ENCODE data around the gene LCE2A.
"Not testable (repeated sequence)": the region's sequence is repeated elsewhere in the genome, so short reads cannot be mapped to it uniquely, and the experiment has no call there.

LCE2A gene

GRCh38 chr1:152697701-152698600 lies at the start of gene LCE2A:
Gene LCE2A (plus strand): TSS chr1:152698345. CDS start chr1:152698902, 557 bp downstream.
- no peak for DNase-seq

GRCh38 chr1:152654110-152654509 lies 44.0 kb upstream of the LCE2A start:
- DNase-seq, result peak; percentile 17 to 46

DNA sequence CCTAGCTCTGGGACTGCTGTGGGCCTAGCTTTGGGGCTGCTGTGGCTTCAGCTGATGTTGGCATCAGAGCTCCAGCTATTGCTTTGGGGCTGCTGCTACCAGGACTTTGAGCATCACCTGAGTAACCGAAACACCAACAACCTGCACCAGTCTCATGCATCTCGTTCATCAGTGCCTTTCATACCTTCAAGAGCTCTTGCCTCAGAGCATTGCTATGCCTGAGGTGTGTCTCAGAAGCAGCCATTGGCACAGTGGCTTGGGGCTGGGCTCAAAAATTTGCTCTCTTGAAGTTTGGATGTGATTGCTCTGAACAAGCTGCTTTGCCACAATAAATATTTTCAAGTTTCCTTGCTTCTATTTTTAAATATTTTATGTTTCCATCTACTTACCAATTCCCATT lies 41.7 kb upstream of the LCE2A start:
- no peak for DNase-seq

GRCh38 chr1:152657677-152658076 lies 40.5 kb upstream of the LCE2A start:
- DNase-seq, result no peak

GRCh38 chr1:152658649-152659048 lies 39.5 kb upstream of the LCE2A start:
- no peak for DNase-seq

GRCh38 chr1:152663098-152663497 lies 35.0 kb upstream of the LCE2A start, which contains the start of gene LCE2D:
Gene LCE2D (plus strand): TSS chr1:152663380. CDS start chr1:152664106, 726 bp downstream.
- DNase-seq, result no peak

DNA sequence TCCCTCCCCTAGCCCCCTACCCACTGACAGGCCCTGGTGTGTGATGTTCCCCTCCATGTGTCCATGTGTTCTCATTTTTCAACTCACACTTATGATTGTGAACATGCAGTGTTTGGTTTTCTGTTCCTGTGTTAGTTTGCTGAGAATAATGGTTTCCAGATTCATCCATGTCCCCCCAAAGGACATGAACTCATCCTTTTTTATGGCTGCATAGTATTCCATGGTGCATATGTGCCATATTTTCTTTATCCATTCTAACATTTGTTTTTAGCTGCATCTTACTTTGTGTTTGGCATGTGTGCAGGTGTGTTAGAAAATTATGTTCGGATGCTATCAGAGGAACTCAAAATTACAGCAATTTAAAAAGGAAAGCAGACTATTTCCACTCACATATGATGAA lies 32.0 kb upstream of the LCE2A start:
- DNase-seq, result not testable (repeated sequence)

- no peak for DNase-seq
Measured at GRCh38 chr1:152667648-152668047, 30.5 kb upstream of the LCE2A start.

DNA sequence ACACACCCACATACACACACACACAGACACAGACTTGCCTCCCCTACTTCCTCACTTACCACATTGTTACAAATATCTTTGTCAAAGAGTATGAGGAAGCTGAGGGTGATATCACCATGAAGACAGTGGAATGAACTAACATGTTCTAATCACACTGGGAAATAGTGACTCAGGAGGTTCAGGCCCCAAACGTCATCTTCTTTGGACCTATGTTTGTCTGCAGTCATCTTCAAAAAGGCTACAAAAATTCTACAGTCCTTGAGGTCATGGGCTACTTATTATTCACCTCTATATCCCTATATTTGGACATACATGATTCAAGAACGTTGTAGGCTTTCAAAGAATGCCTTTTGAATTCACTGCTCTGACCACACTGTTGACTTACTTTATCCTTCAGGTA lies 25.1 kb upstream of the LCE2A start:
- no peak for DNase-seq

- DNase-seq, result not testable (repeated sequence)
Measured at GRCh38 chr1:152674983-152675382, 23.2 kb upstream of the LCE2A start, which contains the start of gene LCE2C. Gene LCE2C (plus strand): TSS chr1:152675279. CDS start chr1:152676016, 737 bp downstream.

DNA sequence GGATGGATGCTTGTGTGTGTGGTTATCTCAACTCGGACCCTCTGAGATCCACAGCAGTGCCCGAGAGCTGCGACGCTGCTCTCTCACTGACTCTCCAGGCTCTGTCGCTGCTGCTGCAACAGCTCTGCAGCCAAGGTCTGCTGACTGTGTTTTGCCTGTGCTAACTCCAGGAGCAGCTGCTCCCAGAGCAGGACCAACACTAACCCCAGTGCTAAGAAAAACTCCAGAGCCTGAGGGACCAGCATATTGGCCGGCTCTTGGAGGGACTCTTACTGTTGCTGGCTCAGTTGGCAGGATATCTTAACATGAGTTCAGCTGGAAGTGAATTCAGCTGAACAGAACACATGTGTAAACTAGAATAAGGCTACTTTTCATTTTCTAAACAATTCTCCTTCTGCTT lies 18.7 kb upstream of the LCE2A start:
- DNase-seq, result no peak

DNA sequence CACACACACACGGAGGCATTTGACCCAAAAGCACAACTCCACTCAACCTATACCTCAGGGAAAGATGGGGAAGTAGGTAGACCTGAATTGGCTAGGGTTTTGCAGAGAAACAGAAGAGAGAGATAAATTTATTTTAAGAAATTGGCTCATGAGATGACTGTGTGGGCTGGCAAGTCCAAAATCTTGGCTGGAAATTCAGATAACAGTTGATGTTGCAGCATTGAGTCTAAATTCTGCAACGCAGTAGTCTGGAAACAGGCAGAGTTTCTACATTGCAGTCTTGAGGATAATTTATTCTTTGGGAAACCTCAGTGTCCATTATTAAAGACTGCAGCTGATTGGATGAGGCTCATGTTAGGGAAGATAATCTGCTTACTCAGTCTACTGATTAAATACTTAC lies 16.5 kb upstream of the LCE2A start:
- DNase-seq, result no peak

DNA sequence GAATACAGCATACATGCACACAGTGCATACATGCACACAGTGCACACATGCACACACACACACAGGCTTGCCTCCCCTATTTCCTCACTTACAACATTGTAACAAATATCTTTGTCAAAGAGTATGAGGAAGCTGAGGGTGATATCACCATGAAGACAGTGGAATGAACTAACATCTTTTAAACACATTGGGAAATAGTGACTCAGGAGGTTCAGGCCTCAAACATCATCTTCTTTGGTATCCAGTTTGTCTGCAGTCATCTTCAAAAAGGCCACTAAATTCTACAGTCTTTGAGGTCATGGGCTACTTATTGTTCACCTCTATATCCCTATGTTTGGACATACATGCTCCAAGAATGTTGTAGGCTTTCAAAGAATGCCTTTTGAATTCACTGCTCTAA lies 14.3 kb upstream of the LCE2A start:
- DNase-seq, result no peak

- not testable (repeated sequence) for DNase-seq
Measured at GRCh38 chr1:152685823-152686222, 12.3 kb upstream of the LCE2A start, which contains the start of gene LCE2B. Gene LCE2B (plus strand): TSS chr1:152686123. CDS start chr1:152686844, 721 bp downstream.

- no peak for DNase-seq
Measured at GRCh38 chr1:152699746-152700145, 1.6 kb downstream of the LCE2A start.

GRCh38 chr1:152707860-152708259 lies 9.7 kb downstream of the LCE2A start, which contains the start of gene LCE4A:
Gene LCE4A (plus strand): TSS chr1:152708160. CDS start chr1:152709076, 916 bp downstream.
- no peak for DNase-seq

DNA sequence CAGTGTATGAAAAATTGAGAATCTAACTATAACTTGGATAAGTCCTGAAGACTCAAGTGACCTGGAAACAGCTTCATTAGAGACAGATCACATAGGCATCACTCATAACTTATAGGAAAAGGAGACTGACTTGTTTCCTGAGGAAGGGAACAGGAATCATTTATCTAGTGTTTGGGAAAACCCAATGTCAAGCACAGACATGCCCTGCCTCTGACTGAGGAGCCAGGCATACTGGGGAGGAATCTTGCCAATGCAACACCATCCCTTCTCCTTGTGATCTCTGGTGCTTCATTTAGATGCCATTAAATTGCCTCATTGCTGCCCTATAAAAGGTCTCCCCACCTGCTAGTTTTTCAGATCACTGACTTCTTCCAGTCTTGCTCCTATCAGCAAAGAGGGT lies 20.1 kb downstream of the LCE2A start:
- no peak for DNase-seq

DNA sequence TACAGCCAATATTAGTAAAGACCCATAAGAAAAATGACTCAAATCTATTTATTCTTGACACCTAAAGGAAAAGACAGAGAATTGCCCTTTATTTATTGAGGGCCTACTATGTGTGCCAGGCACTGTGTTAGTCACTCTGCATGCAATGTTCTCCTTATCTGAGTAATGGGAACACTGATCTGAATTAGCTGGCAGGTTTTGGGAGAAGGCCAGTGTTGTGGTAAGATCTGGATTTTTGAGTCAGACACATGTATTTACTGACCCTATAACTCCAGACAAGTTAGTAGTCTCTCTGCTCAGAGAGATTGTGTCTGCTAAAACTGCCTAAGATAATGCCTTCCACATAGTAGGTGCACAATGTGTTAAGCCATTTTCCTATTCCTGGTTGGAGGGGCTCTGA lies 27.1 kb downstream of the LCE2A start:
- no peak for DNase-seq

GRCh38 chr1:152728986-152729385 lies 30.8 kb downstream of the LCE2A start:
- no peak for DNase-seq

- DNase-seq, result no peak
Measured at GRCh38 chr1:152735648-152736047, 37.5 kb downstream of the LCE2A start.

- DNase-seq, result no peak
Measured at GRCh38 chr1:152737997-152738396, 39.9 kb downstream of the LCE2A start.

DNA sequence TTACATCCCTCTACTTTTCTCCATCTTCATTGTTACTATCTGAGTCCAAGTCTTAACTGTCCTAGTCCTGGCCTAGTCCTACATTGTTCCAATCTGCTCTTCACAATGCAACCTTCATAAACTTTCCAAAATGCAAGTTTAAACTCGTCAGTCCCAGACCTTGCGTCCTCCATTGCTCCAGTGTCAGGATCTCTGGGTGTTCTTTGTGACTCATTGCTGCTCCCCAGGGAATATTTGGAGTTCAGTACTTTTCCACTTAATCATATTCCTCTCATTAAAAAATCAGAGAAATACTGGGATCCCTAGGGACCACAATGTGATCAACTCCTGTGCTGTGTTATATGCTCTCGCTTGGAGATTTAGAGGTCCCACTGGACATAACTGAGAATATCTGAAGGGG lies 41.7 kb downstream of the LCE2A start:
- no peak for DNase-seq

GRCh38 chr1:152741656-152742055 lies 43.5 kb downstream of the LCE2A start:
- no peak for DNase-seq

All from CD4-positive, alpha-beta T cell treated with Interleukin-1 beta for 1 hour (primary cell).